Ovary (tissue), 9 donors: Measurements from ENCODE around the gene GBX1. TPM values are rescaled to one million over a fixed set of nuclear protein-coding genes. Genes with fewer than 3 reads are reported as not detected.

Experiments used
- DNase-seq, 5 donors: peaks; one replicate each; pipeline ENCODE4 v3.0.0-alpha.2; 2019 to 2020
- H3K27ac ChIP-seq, 2 donors: fragments of 200-600 bp; one replicate each; pipeline versions ENCODE4 v1.5.1 to v1.8.0; 2019 to 2022
- H3K27me3 ChIP-seq: fragments of 200-600 bp; one replicate; pipeline ENCODE4 v1.8.0; 2022
- H3K36me3 ChIP-seq: fragments of 200-600 bp; sonication (generic); one replicate; pipeline ENCODE4 v1.5.1; 2019
- H3K4me1 ChIP-seq: one replicate; pipeline ENCODE4 v1.8.1; 2013; ENCODE audit warnings: mild to moderate bottlenecking, moderate library complexity; ENCODE audit not compliant: insufficient read depth
- H3K4me3 ChIP-seq: fragments of 200-600 bp; sonication (generic); one replicate; pipeline ENCODE4 v1.5.1; 2017
- H3K9me3 ChIP-seq, 2 donors: fragments of 200-600 bp in 1 of 2; sonication (generic) in 1 of 2; one replicate each; pipeline versions ENCODE4 v1.5.1 to v1.8.1; 2013 to 2019; ENCODE audit warnings: mild to moderate bottlenecking in 1 of 2, moderate library complexity in 1 of 2
- EP300 ChIP-seq: sonication (generic); formaldehyde crosslinking; IDR thresholded peaks from one replicate; pipeline ENCODE4 v1.6.1; 2017; ENCODE audit warnings: antibody characterized with exemption
- POLR2A ChIP-seq: fragments of 450-650 bp; IDR thresholded peaks from one replicate; pipeline ENCODE4 v1.6.1; 2017; ENCODE audit warnings: antibody characterized with exemption, mild to moderate bottlenecking, moderate library complexity
- WGBS, 3 donors: extraction: QIAGEN DNeasy Blood & Tissue Kit in 1 of 3; methylation state at CpG; one replicate each; pipeline versions ENCODE4 v1.1.5 to v1.1.7; 2013 to 2017; 5-methylcytosine and 5-hydroxymethylcytosine counted together
- intact Hi-C, 4 donors: fragments of 100-400 bp; cut with DNase I; formaldehyde crosslinking; loops; one replicate each; pipeline versions ENCODE4 v1.11.0 to v1.15.1; 2022 to 2023
- polyA plus RNA-seq, 2 donors: library from polyadenylated mRNA; stranded (reverse); fragments of 200-250 nt in 1 of 2; fragments of 350-450 nt in 1 of 2; fragmentation: Illumina TruSeq in 1 of 2; extraction: RNeasy Lipid Tissue Mini Kit (QIAGEN cat#74804) in 1 of 2; gene quantifications; one replicate each; pipeline ENCODE4 v1.2.3, GENCODE V29; 2013 to 2014
- total RNA-seq, 7 donors: library from RNA; depleted of rRNA in 2 of 7; stranded (reverse); fragments of >200 nt in 2 of 7; fragmentation: NEBNext Ultra II Directional in 3 of 7; extraction: Animal tissue kit (Norgen Biotek cat#: 25700) in 3 of 7; gene quantifications; one replicate each; pipeline versions ENCODE4 v1.1.0 to v1.2.4, GENCODE V29; 2016 to 2023
- TF ChIP-seq, protein P1 (sequence below), 3 donors: fragments of 450-650 bp in 2 of 3; fragments of 200-600 bp in 1 of 3; IDR thresholded peaks; one replicate each; pipeline versions ENCODE4 v1.5.1 to v1.8.0; 2016 to 2022; ENCODE audit warnings: antibody characterized with exemption in 3 of 3, mild to moderate bottlenecking in 1 of 3
- donor health status: DM: no; HTN: no; CAD: no; lungs with moderate emphysema.
- donor health status: DM: no; HTN: no; CAD: no.
- donor health status: Bipolar disorder and iron deficiency.
- donor health status: DM: yes; HTN: yes; CAD: no.
- donor health status: DM: no; HTN: no; CAD: no.
- donor health status: DM: yes; HTN: yes; CAD: no.

Gene GBX1
- total and polyA plus RNA-seq, 9 donors, result not detected

- no peaks in the 10 kb centered on the region for H3K9me3 ChIP-seq
- H3K27ac ChIP-seq, result no peak overlapping the region
- TF ChIP-seq POLR2A, result no peak
- TF ChIP-seq, protein P1, sequence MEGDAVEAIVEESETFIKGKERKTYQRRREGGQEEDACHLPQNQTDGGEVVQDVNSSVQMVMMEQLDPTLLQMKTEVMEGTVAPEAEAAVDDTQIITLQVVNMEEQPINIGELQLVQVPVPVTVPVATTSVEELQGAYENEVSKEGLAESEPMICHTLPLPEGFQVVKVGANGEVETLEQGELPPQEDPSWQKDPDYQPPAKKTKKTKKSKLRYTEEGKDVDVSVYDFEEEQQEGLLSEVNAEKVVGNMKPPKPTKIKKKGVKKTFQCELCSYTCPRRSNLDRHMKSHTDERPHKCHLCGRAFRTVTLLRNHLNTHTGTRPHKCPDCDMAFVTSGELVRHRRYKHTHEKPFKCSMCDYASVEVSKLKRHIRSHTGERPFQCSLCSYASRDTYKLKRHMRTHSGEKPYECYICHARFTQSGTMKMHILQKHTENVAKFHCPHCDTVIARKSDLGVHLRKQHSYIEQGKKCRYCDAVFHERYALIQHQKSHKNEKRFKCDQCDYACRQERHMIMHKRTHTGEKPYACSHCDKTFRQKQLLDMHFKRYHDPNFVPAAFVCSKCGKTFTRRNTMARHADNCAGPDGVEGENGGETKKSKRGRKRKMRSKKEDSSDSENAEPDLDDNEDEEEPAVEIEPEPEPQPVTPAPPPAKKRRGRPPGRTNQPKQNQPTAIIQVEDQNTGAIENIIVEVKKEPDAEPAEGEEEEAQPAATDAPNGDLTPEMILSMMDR (IDR thresholded peaks at IDR 0.05), result no peak
- TF ChIP-seq EP300, result no peak
- 66 to 82% (median 78%) methylated on average over 3 of the region's 3 CpGs for WGBS, 3 donors
- DNase-seq, result no peak
- H3K4me1 ChIP-seq, result no peaks in the 10 kb centered on the region
- H3K36me3 ChIP-seq, result no peaks in the 10 kb centered on the region
- no peak overlapping the region for H3K4me3 ChIP-seq
- H3K27me3 ChIP-seq, result no peaks in the 10 kb centered on the region
- intact Hi-C loops, result no loop called here
Measured at GRCh38 chr7:151211155-151211772, 43.8 kb upstream of the GBX1 start.

DNA sequence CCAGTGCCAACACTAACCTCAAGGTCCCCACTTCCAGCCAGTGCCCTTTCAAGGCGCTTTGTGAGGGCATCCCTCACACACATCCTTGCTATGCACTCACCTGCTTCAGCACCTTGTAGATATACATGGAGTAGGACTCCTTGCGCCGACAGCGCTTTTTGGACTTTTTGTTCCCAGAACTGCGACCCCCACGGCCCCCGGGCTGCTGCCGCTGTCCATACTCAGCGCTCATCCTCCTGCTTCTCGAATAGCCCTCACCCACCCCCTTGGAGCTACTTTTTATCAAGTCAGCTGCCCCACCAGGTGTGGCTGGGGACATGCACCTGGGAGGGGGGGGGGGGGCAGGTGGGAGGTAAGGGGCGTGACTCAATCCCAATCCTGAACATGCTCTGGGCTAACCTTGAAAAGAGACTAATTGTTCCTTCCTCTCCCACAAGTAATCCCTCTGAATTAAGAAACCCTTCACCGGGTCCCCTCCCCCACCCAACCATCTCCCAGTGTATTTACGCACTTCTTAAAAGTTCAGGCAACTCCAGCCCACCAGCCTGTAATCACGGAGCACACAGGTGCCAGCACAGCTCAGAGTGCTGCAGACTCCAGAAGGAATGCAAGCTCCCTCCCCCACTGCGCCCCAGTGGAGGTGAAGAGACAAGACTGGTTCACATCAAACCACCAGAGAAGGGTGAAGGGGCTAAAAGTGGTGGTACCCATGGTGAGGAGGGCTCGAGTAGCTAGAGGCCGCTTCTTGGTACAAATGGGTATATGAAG lies 42.8 kb upstream of the GBX1 start, which contains the start of gene H2BK1:
TSS of gene H2BK1 (minus strand) at position 402 of the 768 bp plus-strand sequence. CDS start at position 232, 170 bp downstream.
- intact Hi-C loops, result no loop called here
- no peak for DNase-seq
- WGBS, 3 donors, result 67 to 76% (median 76%) methylated on average over 17 of the region's 17 CpGs

DNA sequence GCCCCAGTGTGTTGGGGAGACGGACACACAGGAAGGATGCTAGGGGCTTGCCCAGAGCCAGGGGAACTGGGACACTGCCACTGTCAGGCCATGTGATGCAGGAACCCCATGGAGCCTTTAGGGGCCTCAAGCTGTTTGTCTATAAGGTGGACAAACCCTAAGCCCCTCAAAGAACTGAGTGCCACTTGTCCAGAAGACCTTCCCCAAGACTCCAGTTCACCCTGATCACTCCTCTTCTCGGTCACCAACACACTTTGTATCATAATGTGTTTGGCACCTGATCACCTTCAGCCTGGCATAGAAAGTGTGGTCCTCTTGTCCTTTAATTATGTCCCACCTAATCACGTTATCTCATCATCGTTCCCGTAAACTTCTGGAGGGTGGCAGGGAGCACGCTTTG lies 42.1 kb upstream of the GBX1 start:
- H3K27me3 ChIP-seq, result no peaks in the 10 kb centered on the region
- TF ChIP-seq, protein P1 (IDR thresholded peaks at IDR 0.05), result no peak
- no peak for TF ChIP-seq POLR2A
- TF ChIP-seq EP300, result no peak
- H3K27ac ChIP-seq, result no peak overlapping the region
- H3K36me3 ChIP-seq, result no peaks in the 10 kb centered on the region
- 69 to 87% (median 74%) methylated on average over 5 to 6 of the region's 6 CpGs for WGBS, 3 donors
- H3K4me3 ChIP-seq, result no peak overlapping the region
- H3K9me3 ChIP-seq, result no peaks in the 10 kb centered on the region
- intact Hi-C loops, result no loop called here
- DNase-seq, result no peak
- no peaks in the 10 kb centered on the region for H3K4me1 ChIP-seq

More for the DNA sequence above, 42.8 kb upstream of the GBX1 start, which contains the start of gene H2BK1:
- TF ChIP-seq EP300, result no peak
- TF ChIP-seq POLR2A, result no peak
- TF ChIP-seq, protein P1 (IDR thresholded peaks at IDR 0.05), result no peak
- Histone ChIP-seq H3K4me1 (no peaks in the 10 kb centered on the region), H3K27ac (no peak within 1 kb of the TSS), H3K4me3 (no peak within 1 kb of the TSS), H3K27me3 (no peaks in the 10 kb centered on the region), H3K9me3 (no peaks in the 10 kb centered on the region), H3K36me3 (no peaks in the 10 kb centered on the region)

DNA sequence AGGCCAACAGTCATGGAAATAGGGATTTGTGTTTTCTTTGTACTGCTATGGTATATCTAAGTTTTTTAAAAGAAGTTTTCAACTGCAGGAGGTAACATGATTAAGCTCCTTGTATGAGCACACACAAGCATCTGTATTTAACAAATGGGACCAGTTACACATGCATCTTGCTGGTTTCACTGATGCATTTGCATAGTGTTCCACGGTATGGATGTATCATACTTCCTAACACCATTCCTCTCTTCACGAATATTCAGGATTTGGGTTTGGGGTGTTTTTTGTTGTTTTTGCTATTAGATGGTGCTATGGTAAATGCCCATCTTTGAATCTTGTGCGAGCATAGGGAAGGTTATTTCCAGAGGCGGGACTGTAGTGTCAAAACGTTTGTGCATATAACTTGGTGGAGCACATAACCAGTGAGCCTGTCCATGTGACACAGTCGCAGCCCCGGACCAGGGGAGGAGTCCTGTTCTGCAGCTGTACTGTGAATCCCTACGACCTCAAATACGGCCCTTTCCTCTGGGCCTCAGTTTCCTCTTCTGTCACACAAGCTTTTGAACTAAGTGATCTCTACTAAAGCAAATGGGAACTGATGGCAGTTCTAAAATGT lies 40.9 kb upstream of the GBX1 start:
- H3K27me3 ChIP-seq, result no peaks in the 10 kb centered on the region
- TF ChIP-seq, protein P1 (IDR thresholded peaks at IDR 0.05), result no peak
- no peak for TF ChIP-seq EP300
- TF ChIP-seq POLR2A, result no peak
- no peaks in the 10 kb centered on the region for H3K9me3 ChIP-seq
- 60 to 70% (median 63%) methylated on average over 9 of the region's 9 CpGs for WGBS, 3 donors
- DNase-seq, result no peak
- H3K4me1 ChIP-seq, result no peaks in the 10 kb centered on the region
- H3K27ac ChIP-seq, result no peak overlapping the region
- intact Hi-C loops, result no loop called here
- no peaks in the 10 kb centered on the region for H3K36me3 ChIP-seq
- H3K4me3 ChIP-seq, result no peak overlapping the region
